HepG2 (cell line): Measurements from ENCODE around the gene WDR76. TPM values are rescaled to one million over a fixed set of nuclear protein-coding genes. Genes with fewer than 3 reads are reported as not detected.
A peak's percentile ranks its signal among the peaks of the same experiment; 100 is the strongest.

ENCODE experiments used
- CREBL2 ChIP-seq: sonication (generic); formaldehyde crosslinking; IDR thresholded peaks from 2 replicates; pipeline ENCODE4 v1.8.1; 2023; ENCODE audit warnings: missing genetic modification reagents, mild to moderate bottlenecking, borderline replicate concordance
- MIER3 ChIP-seq: IDR thresholded peaks from 2 replicates; pipeline ENCODE4 v1.6.1; 2016; ENCODE audit warnings: missing compliant biosample characterization, borderline replicate concordance
- MZF1 ChIP-seq: sonication (generic); formaldehyde crosslinking; IDR thresholded peaks from 2 replicates; pipeline ENCODE4 v1.8.1; 2023; ENCODE audit warnings: mild to moderate bottlenecking, missing genetic modification reagents, borderline replicate concordance
- NAIF1 ChIP-seq: sonication (generic); formaldehyde crosslinking; IDR thresholded peaks from 2 replicates; pipeline ENCODE4 v1.5.0; 2020; ENCODE audit warnings: mild to moderate bottlenecking, missing genetic modification reagents, borderline replicate concordance
- NFAT5 ChIP-seq: sonication (generic); formaldehyde crosslinking; IDR thresholded peaks from 2 replicates; pipeline ENCODE4 v1.4.0; 2020; ENCODE audit warnings: missing genetic modification reagents
- PCBP2 ChIP-seq: fragments of 200-400 bp; formaldehyde crosslinking; optimal IDR thresholded peaks from 2 replicates; pipeline ENCODE3; 2018; ENCODE audit warnings: low read length, low read depth; ENCODE audit not compliant: poor library complexity, severe bottlenecking
- RARA ChIP-seq: IDR thresholded peaks from 2 replicates; pipeline ENCODE4 v1.6.1; 2016; ENCODE audit warnings: missing genetic modification reagents, missing compliant biosample characterization
- SALL1 ChIP-seq: sonication (generic); formaldehyde crosslinking; IDR thresholded peaks from 2 replicates; pipeline ENCODE4 v1.8.0; 2022; ENCODE audit warnings: mild to moderate bottlenecking, missing genetic modification reagents
- ZHX2 ChIP-seq, 2 experiments: sonication (generic) in 1 of 2; formaldehyde crosslinking in 1 of 2; IDR thresholded peaks; 2 replicates each; pipeline versions ENCODE4 v1.6.1 to v1.9.0; 2014 to 2022; ENCODE audit warnings: antibody characterized with exemption in 1 of 2, borderline replicate concordance in 1 of 2, inconsistent platforms in 1 of 2, low read depth in 1 of 2, missing genetic modification reagents in 1 of 2
- ZMYM4 ChIP-seq: sonication (generic); formaldehyde crosslinking; IDR thresholded peaks from 2 replicates; pipeline ENCODE4 v1.8.1; 2023; ENCODE audit warnings: mild to moderate bottlenecking, missing genetic modification reagents
- ZNF280D ChIP-seq: sonication (generic); formaldehyde crosslinking; IDR thresholded peaks from 2 replicates; pipeline ENCODE4 v1.5.1; 2020; ENCODE audit warnings: mild to moderate bottlenecking, missing genetic modification reagents
- ZNF292 ChIP-seq: sonication (generic); formaldehyde crosslinking; IDR thresholded peaks from 2 replicates; pipeline ENCODE4 v1.8.1; 2022; ENCODE audit warnings: mild to moderate bottlenecking, low read depth, missing genetic modification reagents, borderline replicate concordance
- ZNF883 ChIP-seq: sonication (generic); formaldehyde crosslinking; IDR thresholded peaks from 2 replicates; pipeline ENCODE4 v1.5.1; 2020; ENCODE audit warnings: mild to moderate bottlenecking, missing genetic modification reagents; ENCODE audit errors: not compliant biosample characterization
- polyA plus RNA-seq, 8 experiments: library from polyadenylated mRNA; depleted of rRNA in 3 of 8; stranded (reverse) in 7 of 8; unstranded in 1 of 8; fragments of >200 nt; fragmentation: Illumina TruSeq in 4 of 8; extraction: Trizol in 4 of 8; gene quantifications; 2 replicates each; pipeline versions ENCODE4 v1.2.1 to v1.2.3, GENCODE V29; 2011 to 2016; ENCODE audit warnings: low read depth in 4 of 8, missing spikeins in 1 of 8, mixed read lengths in 1 of 8; ENCODE audit not compliant: insufficient read depth in 1 of 8
- total RNA-seq, 5 experiments: library from RNA; depleted of rRNA; stranded (reverse); fragments of >200 nt; fragmentation: Illumina TruSeq; extraction: Trizol; gene quantifications; 2 replicates each; pipeline ENCODE4 v1.2.3, GENCODE V29; 2016; ENCODE audit warnings: low read depth in 1 of 5

Gene WDR76
- total and polyA plus RNA-seq, 2 of the 13 experiments (the other 11 are each of a cell fraction or from before 2014, with no cell fraction given): 1.1 to 9.7 TPM

- TF ChIP-seq NFAT5 (CRISPR knock-in tag) (no peak; the same call in 1 of the 2 replicates), PCBP2 (no peak), NAIF1 (CRISPR knock-in tag) (no peak), RARA (CRISPR knock-in tag) (no peak), ZNF883 (CRISPR knock-in tag) (peak; percentile 17), MIER3 (CRISPR knock-in tag) (no peak; the same call in 1 of the 2 replicates), ZHX2 (IDR thresholded peaks at IDR 0.05; ENCODE audit: low read depth) (no peak), ZHX2 (CRISPR knock-in tag; IDR thresholded peaks at IDR 0.05; ENCODE audit: borderline replicate concordance) (no peak), ZMYM4 (CRISPR knock-in tag) (peak; percentile 71), CREBL2 (CRISPR knock-in tag) (no peak), ZNF292 (CRISPR knock-in tag) (no peak), SALL1 (CRISPR knock-in tag) (peak; percentile 64), MZF1 (CRISPR knock-in tag) (no peak), ZNF280D (CRISPR knock-in tag) (no peak)
Measured at GRCh38 chr15:43791993-43792760, 34.6 kb upstream of the WDR76 start, which contains the start of gene SERF2 (continued).
